Lower lobe of right lung (tissue), 2 donors: ENCODE measurements around the gene RBMX. TPM values are rescaled to one million over a fixed set of nuclear protein-coding genes. Genes with fewer than 3 reads are reported as not detected.

Experiments used
- ATAC-seq, 2 donors: fragments of 200-7000 bp; cut with Tn5 transposase; one replicate each; pipeline ENCODE4 v1.9.1; 2020 to 2022; ENCODE audit warnings: mild to moderate bottlenecking in 2 of 2, moderate library complexity in 2 of 2
- DNase-seq: peaks from one replicate; pipeline ENCODE4 v3.0.0-alpha.2; 2020
- H3K27ac ChIP-seq: fragments of 200-600 bp; one replicate; pipeline ENCODE4 v1.8.0; 2022
- H3K27me3 ChIP-seq: fragments of 200-600 bp; one replicate; pipeline ENCODE4 v1.8.0; 2022; ENCODE audit warnings: low read depth
- H3K36me3 ChIP-seq: fragments of 200-600 bp; one replicate; pipeline ENCODE4 v1.8.0; 2022; ENCODE audit warnings: mild to moderate bottlenecking
- H3K4me1 ChIP-seq: fragments of 200-600 bp; one replicate; pipeline ENCODE4 v1.8.0; 2022
- H3K4me3 ChIP-seq: fragments of 200-600 bp; one replicate; pipeline ENCODE4 v1.8.0; 2022; ENCODE audit warnings: mild to moderate bottlenecking
- H3K9me3 ChIP-seq: fragments of 200-600 bp; one replicate; pipeline ENCODE4 v1.8.0; 2022
- intact Hi-C: fragments of 100-400 bp; cut with DNase I; formaldehyde crosslinking; loops from one replicate; pipeline ENCODE4 v1.11.0; 2022
- total RNA-seq: library from RNA; stranded (reverse); fragmentation: NEBNext Ultra II Directional; extraction: Animal tissue kit (Norgen Biotek cat#: 25700); gene quantifications from one replicate; pipeline ENCODE4 v1.2.1, GENCODE V29; 2021
- TF ChIP-seq, protein P1 (sequence below): fragments of 200-600 bp; IDR thresholded peaks from one replicate; pipeline ENCODE4 v1.8.0; 2022; ENCODE audit warnings: antibody characterized with exemption, mild to moderate bottlenecking
- donor health status: DM: no; HTN: yes; CAD: no; lungs with severe emphysema.

The RBMX gene
- total RNA-seq, 1 donor from 2014 or later = 114 TPM

DNA sequence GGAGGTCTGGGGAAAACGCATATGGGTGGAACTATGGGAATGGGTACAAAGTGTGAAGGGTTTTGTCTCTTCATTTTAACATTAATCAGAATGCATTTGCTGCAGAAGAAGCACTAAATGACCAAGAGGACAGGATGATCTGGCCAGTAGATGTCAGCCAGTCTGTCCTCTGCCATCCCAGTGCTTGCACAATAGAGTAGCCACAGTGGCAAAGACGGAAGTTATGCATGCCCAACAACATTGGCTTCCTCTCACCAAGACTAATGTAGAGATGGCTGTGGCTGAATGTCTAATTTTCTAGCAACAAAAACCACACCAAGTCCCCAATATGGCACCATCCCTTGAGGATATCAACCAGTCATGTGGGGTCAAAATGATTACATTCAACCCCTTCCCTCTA lies 54.8 kb downstream of the RBMX start:
- intact Hi-C loops = no loop called here
- Histone ChIP-seq H3K36me3 (no peaks in the 10 kb centered on the region), H3K9me3 (no peaks in the 10 kb centered on the region), H3K27me3 (no peaks in the 10 kb centered on the region), H3K4me1 (no peaks in the 10 kb centered on the region), H3K4me3 (no peak overlapping the region), H3K27ac (no peak overlapping the region)
- DNase-seq (no peak), ATAC-seq (no peak)
- TF ChIP-seq, protein P1, sequence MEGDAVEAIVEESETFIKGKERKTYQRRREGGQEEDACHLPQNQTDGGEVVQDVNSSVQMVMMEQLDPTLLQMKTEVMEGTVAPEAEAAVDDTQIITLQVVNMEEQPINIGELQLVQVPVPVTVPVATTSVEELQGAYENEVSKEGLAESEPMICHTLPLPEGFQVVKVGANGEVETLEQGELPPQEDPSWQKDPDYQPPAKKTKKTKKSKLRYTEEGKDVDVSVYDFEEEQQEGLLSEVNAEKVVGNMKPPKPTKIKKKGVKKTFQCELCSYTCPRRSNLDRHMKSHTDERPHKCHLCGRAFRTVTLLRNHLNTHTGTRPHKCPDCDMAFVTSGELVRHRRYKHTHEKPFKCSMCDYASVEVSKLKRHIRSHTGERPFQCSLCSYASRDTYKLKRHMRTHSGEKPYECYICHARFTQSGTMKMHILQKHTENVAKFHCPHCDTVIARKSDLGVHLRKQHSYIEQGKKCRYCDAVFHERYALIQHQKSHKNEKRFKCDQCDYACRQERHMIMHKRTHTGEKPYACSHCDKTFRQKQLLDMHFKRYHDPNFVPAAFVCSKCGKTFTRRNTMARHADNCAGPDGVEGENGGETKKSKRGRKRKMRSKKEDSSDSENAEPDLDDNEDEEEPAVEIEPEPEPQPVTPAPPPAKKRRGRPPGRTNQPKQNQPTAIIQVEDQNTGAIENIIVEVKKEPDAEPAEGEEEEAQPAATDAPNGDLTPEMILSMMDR = no peak

Other genes with a start within 250 kb of the RBMX start
- gene CD40LG, start 232.6 kb downstream of the RBMX start, total RNA-seq = 1.3 TPM
- gene ARHGEF6, start 99.8 kb downstream of the RBMX start, total RNA-seq = 33.7 TPM
- gene GPR101, start 153.3 kb upstream of the RBMX start, total RNA-seq = not detected